Parathyroid adenoma (tissue), 2 donors: ENCODE data around the gene CABLES1.

Source experiments
- H2AFZ ChIP-seq: fragments of 300-600 bp; sonication (generic); one replicate; pipeline ENCODE4 v1.7.0; 2017; ENCODE audit warnings: antibody characterized with exemption, mild to moderate bottlenecking
- H3K27ac ChIP-seq: fragments of 300-600 bp; sonication (generic); one replicate; pipeline ENCODE4 v1.7.0; 2017
- H3K27me3 ChIP-seq: fragments of 300-600 bp; sonication (generic); one replicate; pipeline ENCODE4 v1.7.0; 2017; ENCODE audit warnings: low read length; ENCODE audit not compliant: control insufficient read depth, insufficient read depth
- H3K36me3 ChIP-seq: fragments of 300-600 bp; sonication (generic); one replicate; pipeline ENCODE4 v1.7.0; 2017; ENCODE audit warnings: low read length; ENCODE audit not compliant: control insufficient read depth, insufficient read depth
- H3K4me1 ChIP-seq: fragments of 300-600 bp; sonication (generic); one replicate; pipeline ENCODE4 v1.7.0; 2017; ENCODE audit warnings: control low read depth
- H3K4me2 ChIP-seq: fragments of 300-600 bp; sonication (generic); one replicate; pipeline ENCODE4 v1.7.0; 2017; ENCODE audit warnings: low read length
- H3K4me3 ChIP-seq: fragments of 300-600 bp; sonication (generic); one replicate; pipeline ENCODE4 v1.7.0; 2017; ENCODE audit warnings: low read depth, low read length
- H3K79me2 ChIP-seq: fragments of 300-600 bp; sonication (generic); one replicate; pipeline ENCODE4 v1.7.0; 2017; ENCODE audit warnings: control low read depth
- H3K9ac ChIP-seq: fragments of 300-600 bp; sonication (generic); one replicate; pipeline ENCODE4 v1.7.0; 2017; ENCODE audit warnings: mild to moderate bottlenecking
- H3K9me3 ChIP-seq: fragments of 300-600 bp; sonication (generic); one replicate; pipeline ENCODE4 v1.7.0; 2017; ENCODE audit warnings: low read length; ENCODE audit not compliant: control insufficient read depth
- TF ChIP-seq, protein P1 (sequence below): fragments of 300-600 bp; sonication (generic); IDR thresholded peaks from one replicate; pipeline ENCODE4 v1.7.0; 2017; ENCODE audit warnings: antibody characterized with exemption, mild to moderate bottlenecking
- donor health status: primary hyperparathyroidism.

Gene CABLES1

DNA sequence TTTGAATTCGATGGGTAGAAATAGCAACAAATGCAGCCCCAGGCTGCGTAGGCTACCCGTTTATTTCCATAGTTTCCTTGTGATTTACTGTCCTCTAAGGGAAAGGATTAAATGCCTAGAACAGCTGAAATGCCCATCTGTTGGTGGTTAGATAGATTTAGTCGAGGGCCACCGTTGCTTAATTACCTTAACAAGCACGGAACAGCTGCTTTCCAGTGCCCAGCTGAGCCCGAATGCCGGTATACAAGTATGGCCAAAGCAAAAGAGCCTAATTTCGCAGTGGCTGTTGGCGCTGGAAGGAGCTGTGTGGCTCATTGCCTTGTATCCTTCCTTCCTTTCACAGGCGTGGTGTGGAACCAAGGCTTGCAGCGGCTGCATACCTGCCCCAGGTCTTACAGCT, 109.1 kb downstream of the CABLES1 start:
- Histone ChIP-seq H3K9ac (no peak overlapping the region), H3K79me2 (no peaks in the 10 kb centered on the region), H3K36me3 (no peaks in the 10 kb centered on the region), H3K27ac (no peak overlapping the region), H3K9me3 (no peaks in the 10 kb centered on the region), H3K4me3 (no peak overlapping the region), H3K4me2 (no peak overlapping the region), H3K4me1 (no peaks in the 10 kb centered on the region), H3K27me3 (no peaks in the 10 kb centered on the region), H2AFZ (no peak overlapping the region)
- TF ChIP-seq, protein P1, sequence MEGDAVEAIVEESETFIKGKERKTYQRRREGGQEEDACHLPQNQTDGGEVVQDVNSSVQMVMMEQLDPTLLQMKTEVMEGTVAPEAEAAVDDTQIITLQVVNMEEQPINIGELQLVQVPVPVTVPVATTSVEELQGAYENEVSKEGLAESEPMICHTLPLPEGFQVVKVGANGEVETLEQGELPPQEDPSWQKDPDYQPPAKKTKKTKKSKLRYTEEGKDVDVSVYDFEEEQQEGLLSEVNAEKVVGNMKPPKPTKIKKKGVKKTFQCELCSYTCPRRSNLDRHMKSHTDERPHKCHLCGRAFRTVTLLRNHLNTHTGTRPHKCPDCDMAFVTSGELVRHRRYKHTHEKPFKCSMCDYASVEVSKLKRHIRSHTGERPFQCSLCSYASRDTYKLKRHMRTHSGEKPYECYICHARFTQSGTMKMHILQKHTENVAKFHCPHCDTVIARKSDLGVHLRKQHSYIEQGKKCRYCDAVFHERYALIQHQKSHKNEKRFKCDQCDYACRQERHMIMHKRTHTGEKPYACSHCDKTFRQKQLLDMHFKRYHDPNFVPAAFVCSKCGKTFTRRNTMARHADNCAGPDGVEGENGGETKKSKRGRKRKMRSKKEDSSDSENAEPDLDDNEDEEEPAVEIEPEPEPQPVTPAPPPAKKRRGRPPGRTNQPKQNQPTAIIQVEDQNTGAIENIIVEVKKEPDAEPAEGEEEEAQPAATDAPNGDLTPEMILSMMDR: no peak

DNA sequence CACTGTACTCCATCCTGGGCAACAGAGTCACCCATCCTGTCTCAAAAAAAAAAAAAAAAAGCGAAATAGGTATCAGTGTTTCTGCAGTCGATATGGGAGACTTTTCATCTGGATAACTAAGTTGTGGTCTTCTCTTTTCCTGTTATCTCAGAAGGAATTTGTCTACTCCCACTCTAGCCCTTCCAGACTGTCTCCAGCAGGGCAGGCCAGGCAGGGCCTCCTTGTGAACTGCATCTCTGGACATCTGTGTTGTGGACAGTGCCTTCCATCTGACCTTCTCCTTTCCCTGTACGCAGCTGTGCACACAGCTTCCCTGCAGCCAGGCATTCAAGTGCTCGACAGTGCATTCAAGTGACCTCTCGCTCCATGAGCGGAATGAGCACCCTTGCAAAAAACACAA, 110.2 kb downstream of the CABLES1 start:
- Histone ChIP-seq H3K27ac (no peak overlapping the region), H3K4me2 (no peak overlapping the region), H3K27me3 (no peaks in the 10 kb centered on the region), H3K9me3 (no peaks in the 10 kb centered on the region), H3K9ac (no peak overlapping the region), H2AFZ (no peak overlapping the region), H3K4me3 (no peak overlapping the region), H3K79me2 (no peaks in the 10 kb centered on the region), H3K4me1 (no peaks in the 10 kb centered on the region), H3K36me3 (no peaks in the 10 kb centered on the region)
- TF ChIP-seq, protein P1: no peak

DNA sequence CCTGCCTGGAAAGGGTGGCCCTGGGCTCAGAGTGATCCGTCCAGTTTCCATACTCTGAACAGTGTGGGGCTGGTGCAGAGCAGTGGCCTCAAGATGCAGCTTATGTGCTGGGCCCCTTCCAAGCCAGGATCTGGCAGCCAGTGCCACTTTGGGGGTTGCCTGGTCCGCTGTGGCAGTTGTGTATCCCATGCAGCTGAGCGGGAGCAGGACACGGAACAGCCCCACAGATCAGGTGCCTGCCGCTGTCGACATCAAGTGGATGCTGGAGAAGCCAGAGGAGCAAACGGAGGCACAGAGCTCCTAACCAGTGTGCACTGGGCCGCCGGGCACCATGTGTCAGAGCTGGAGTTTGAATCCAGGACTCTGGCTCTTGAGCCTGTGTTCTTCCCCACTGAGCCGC, 112.0 kb downstream of the CABLES1 start:
- Histone ChIP-seq H3K79me2 (no peaks in the 10 kb centered on the region), H3K4me2 (no peak overlapping the region), H3K4me3 (no peak overlapping the region), H3K27me3 (no peaks in the 10 kb centered on the region), H3K27ac (no peak overlapping the region), H3K36me3 (no peaks in the 10 kb centered on the region), H3K9me3 (no peaks in the 10 kb centered on the region), H2AFZ (no peak overlapping the region), H3K9ac (no peak overlapping the region), H3K4me1 (no peaks in the 10 kb centered on the region)
- TF ChIP-seq, protein P1: no peak

DNA sequence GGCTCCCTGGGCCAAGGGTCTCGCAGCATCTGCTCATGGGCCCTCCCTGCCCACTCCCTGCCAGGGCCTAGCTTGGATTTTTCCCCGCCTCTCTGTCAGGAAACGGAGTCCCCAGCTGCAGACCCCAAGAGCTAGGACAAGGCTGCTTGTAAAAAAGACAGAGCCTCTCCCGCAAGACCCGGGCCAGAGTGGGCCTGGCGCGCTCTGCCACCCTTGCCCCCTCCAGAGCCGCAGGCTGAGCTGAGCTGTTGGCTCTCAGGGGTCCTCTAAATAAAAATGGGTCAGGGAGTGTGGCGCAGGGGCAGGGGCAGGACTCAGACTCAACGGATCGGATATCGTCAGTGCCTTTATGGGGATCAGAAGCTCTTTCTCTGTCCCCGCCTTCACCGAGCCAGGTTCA, 112.6 kb downstream of the CABLES1 start:
- H3K4me2 ChIP-seq: no peak overlapping the region
- TF ChIP-seq, protein P1: no peak
- no peak overlapping the region for H2AFZ ChIP-seq
- H3K27me3 ChIP-seq: no peaks in the 10 kb centered on the region
- no peak overlapping the region for H3K9ac ChIP-seq
- H3K36me3 ChIP-seq: no peaks in the 10 kb centered on the region
- H3K4me3 ChIP-seq: no peak overlapping the region
- H3K79me2 ChIP-seq: no peaks in the 10 kb centered on the region
- H3K27ac ChIP-seq: no peak overlapping the region
- no peaks in the 10 kb centered on the region for H3K4me1 ChIP-seq
- no peaks in the 10 kb centered on the region for H3K9me3 ChIP-seq

DNA sequence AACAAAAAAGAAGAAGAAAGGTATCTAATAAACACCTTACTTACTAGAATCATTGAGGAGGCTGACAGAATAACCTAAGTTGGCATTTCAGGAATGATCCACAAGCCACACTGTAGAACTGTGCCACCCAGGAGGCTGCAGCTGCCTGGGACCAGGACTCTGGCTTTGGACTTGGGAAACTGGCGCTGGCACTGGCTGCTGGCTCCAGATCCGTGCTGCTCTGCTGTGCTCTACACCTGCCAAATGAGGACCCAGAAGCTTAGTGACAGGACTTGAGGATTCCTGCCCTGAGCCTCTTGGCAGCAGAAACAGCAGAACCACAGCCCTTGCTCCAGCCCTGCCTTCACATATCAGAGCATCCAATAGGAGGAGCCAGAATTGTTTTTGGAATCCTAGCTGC, 113.5 kb downstream of the CABLES1 start:
- Histone ChIP-seq H3K4me3 (no peak overlapping the region), H3K27me3 (no peaks in the 10 kb centered on the region), H3K27ac (no peak overlapping the region), H3K4me2 (no peak overlapping the region), H3K36me3 (no peaks in the 10 kb centered on the region), H2AFZ (no peak overlapping the region), H3K9ac (no peak overlapping the region), H3K79me2 (no peaks in the 10 kb centered on the region), H3K4me1 (no peaks in the 10 kb centered on the region), H3K9me3 (no peaks in the 10 kb centered on the region)
- TF ChIP-seq, protein P1: no peak
